Measurements from ENCODE around the gene ONECUT1.

Gene ONECUT1

DNA sequence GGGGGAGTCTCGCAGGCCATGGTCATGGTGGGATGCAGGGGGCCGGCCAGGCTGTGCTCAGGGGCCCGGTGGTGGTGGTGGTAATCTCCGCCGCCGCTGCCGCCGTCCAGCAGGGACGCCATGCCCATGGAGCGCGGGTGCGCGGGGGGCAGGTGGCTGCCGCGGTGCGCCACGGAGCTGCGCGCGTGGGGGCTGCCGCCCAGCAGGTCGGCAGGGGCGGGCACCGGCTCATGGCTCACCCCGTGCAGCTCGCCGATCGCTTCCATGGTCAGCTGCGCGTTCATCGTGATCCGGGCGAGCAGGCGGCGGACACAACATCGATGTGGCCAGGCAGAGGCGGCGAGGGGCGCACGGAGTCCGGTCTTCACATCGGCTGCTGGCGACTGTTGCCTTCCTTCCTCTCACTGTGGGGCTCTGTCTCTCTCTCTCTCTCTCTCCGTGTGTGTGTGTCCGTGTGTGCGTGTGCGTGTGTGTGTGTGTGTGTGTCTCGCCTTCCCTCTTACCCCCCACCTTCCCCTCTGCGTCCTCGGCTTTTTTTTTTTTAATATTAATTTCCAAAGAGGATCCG lies 451 bp downstream of the ONECUT1 start:
- in situ Hi-C loops (cut with MboI; ENCODE audit: low sequenced_read_pairs, unreplicated experiment) = no loop called here
- DNase-seq (ENCODE audit: low spot score) = peak; percentile 60
- TF ChIP-seq, protein P1, sequence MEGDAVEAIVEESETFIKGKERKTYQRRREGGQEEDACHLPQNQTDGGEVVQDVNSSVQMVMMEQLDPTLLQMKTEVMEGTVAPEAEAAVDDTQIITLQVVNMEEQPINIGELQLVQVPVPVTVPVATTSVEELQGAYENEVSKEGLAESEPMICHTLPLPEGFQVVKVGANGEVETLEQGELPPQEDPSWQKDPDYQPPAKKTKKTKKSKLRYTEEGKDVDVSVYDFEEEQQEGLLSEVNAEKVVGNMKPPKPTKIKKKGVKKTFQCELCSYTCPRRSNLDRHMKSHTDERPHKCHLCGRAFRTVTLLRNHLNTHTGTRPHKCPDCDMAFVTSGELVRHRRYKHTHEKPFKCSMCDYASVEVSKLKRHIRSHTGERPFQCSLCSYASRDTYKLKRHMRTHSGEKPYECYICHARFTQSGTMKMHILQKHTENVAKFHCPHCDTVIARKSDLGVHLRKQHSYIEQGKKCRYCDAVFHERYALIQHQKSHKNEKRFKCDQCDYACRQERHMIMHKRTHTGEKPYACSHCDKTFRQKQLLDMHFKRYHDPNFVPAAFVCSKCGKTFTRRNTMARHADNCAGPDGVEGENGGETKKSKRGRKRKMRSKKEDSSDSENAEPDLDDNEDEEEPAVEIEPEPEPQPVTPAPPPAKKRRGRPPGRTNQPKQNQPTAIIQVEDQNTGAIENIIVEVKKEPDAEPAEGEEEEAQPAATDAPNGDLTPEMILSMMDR (IDR thresholded peaks at IDR 0.05; ENCODE audit: borderline replicate concordance, control extremely low read depth, extremely low read depth, insufficient read depth, missing control alignments) = no peak

DNA sequence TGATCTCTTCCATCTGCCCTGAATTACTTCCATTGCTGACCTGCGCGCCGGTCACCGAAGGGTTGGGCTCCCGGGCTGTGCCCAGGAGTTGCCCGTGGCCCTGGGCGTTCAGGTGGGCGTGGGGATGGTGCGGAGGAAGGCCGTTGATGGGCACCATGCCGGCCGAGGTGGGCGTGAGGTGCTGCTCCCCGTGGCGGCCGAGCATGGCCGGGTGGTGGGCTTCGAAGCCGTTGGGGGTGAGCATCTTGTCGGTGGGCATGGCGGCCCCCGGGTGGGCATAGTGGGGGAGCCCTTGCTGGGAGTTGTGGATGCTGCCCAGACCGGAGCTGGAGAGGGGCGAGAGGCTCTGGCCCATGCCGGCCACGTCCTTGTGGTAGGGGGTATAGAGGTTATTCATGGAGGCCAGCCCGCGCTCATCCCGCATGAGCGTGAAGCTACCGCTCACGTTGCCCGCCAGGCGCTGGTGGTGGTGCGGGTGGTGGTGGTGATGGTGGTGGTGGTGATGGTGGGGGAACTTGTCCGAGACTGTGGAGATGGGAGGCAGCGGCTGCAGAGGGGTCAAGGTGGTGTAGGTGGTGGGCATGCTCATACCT lies 1.0 kb downstream of the ONECUT1 start:
- no peak for DNase-seq (ENCODE audit: low spot score)
- in situ Hi-C loops (cut with MboI; ENCODE audit: low sequenced_read_pairs, unreplicated experiment) = no loop called here
- TF ChIP-seq, protein P1 (IDR thresholded peaks at IDR 0.05; ENCODE audit: borderline replicate concordance, control extremely low read depth, extremely low read depth, insufficient read depth, missing control alignments) = no peak

DNA sequence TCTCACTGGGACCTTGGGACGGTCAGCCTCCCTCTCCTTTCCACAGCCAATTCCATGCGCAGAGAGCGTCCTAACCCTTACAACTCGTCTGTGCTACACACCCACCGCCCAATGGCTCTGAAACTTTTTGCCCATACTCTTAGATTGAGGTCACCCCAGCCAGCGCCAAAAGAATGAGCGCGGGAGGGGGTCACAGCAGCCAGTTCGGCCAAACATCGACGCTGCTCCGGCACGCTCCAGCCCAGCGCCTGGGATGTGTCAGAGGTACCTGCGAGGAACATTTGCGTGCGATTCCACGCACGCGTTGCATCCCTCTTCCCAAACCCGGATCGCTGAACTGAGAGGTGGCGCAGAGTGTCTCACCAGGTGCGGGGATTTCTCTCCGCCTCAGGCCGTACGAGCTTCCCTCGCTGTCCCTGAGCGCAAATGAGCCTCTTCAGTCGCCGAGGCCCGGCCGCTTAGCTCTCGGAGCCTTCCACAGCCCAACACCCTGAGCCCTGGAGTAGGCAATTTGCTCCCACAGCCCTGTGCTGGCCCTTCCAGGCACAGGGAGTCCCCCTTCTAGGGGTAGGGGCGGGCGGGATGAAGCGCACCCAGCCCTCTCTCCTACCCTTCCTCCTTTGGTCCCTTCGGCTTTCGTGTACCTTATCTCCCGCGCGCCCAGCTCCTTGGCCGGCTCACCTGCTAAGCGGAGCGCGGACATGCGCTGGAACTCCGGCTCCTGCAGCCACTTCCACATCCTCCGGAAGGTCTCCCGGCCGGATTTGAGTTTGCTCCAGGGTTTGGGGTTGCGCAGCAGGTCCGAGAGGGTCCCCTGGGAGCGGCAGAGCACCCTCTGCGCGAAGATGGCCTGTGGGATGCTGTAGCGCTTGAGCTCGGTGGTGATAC lies 1.8 kb downstream of the ONECUT1 start:
- in situ Hi-C loops (cut with MboI; ENCODE audit: low sequenced_read_pairs, unreplicated experiment) = no loop called here
- TF ChIP-seq, protein P1 (IDR thresholded peaks at IDR 0.05; ENCODE audit: borderline replicate concordance, control extremely low read depth, extremely low read depth, insufficient read depth, missing control alignments) = no peak
- DNase-seq (ENCODE audit: low spot score) = no peak

DNA sequence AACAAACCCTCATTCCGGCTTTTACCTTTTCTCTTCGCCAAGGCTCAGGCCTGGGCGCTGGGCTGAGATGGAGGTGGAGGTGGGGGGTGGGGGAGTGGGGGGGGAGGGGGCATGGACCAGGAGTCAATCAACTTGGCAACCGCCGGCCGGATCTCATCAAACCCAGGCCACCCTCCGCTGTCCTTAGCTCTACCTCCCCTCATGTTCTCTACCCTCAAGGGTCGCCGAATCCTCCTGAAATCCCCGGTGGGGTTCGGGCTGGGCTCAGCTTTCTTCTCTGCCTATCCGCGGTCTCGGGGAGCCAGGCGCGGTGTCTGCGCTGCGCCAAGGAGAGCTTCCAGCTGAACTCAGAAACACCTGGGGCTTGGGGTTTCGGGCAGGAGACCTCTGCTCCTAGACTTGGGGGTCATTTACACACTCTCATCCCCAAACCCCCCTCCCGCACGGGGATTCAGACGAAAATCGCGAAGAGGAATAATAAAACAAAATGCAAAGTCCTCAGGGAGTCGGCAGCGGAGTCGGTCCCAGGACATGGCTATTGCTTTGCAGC lies 2.5 kb downstream of the ONECUT1 start:
- in situ Hi-C loops (cut with MboI; ENCODE audit: low sequenced_read_pairs, unreplicated experiment) = no loop called here

DNA sequence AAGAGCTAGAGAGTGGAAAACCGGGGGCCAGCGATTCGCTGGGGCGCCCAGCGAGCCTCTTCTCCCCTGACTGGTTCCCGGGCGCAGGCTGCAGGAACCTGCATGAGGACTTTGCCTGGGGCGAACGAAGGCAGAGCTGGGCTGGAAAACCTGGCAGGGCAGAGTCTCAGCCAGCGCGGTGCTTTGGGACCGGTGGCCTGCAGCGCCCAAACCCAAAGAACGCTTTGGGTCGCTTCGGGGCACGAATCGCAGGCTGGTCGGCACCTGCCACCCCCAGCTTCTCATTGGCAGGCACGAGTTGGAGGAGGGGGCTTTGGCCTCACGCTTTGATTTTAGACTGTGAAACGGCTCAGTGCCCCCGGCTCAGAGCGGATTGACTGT lies 3.0 kb downstream of the ONECUT1 start:
- DNase-seq (ENCODE audit: low spot score) = no peak
- TF ChIP-seq, protein P1 (IDR thresholded peaks at IDR 0.05; ENCODE audit: borderline replicate concordance, control extremely low read depth, extremely low read depth, insufficient read depth, missing control alignments) = no peak
- in situ Hi-C loops (cut with MboI; ENCODE audit: low sequenced_read_pairs, unreplicated experiment) = no loop called here

More for the DNA sequence above, 2.5 kb downstream of the ONECUT1 start:
- TF ChIP-seq, protein P1 (IDR thresholded peaks at IDR 0.05; ENCODE audit: borderline replicate concordance, control extremely low read depth, extremely low read depth, insufficient read depth, missing control alignments) = no peak
- no peak for DNase-seq (ENCODE audit: low spot score)

DNA sequence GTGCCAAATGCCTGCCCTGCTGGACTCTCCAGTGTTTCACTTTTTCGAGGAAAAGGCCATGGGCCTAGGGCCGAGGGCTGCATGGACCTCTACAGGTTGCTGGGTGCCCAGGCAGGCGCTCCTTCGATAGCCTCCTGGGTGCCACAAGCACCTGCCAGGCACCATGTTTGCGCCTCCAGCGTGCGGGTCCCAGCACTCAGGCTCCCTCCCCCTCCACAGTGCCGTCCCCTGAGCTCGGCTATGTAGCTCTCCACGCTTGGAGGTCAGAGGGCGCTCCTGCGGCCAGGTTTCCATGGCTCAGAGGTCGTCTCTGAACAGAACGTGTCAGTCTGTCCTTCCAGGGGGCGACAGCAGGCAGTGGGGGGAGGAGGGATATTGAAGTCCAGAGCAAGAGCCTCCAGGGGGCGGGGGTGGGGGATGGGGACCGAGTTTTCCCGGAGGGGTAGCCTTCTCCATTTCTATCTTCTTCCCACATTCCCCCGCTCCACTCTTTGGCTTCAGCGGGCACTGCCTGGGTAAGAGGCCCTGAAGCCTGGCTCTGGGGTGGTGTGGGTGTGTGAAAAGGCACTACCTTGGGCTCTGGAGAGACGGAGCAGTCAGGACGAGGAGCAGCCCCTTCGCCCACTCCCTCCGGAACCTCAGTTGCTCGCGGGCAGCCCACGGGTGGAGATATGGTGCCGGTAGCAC lies 3.6 kb downstream of the ONECUT1 start:
- no peak for DNase-seq (ENCODE audit: low spot score)
- TF ChIP-seq, protein P1 (IDR thresholded peaks at IDR 0.05; ENCODE audit: borderline replicate concordance, control extremely low read depth, extremely low read depth, insufficient read depth, missing control alignments) = no peak
- in situ Hi-C loops (cut with MboI; ENCODE audit: low sequenced_read_pairs, unreplicated experiment) = no loop called here

Data from GM13976 (cell line).